ENCODE measurements around the gene PCDHGA11. TPM values are rescaled to one million over a fixed set of nuclear protein-coding genes. Genes with fewer than 3 reads are reported as not detected.

The PCDHGA11 gene
- total and polyA plus RNA-seq, 10 of the 15 experiments (the other 5 are each of a cell fraction or from before 2014, with no cell fraction given), result 0.21 to 3.4 (median 2.2) TPM

DNA sequence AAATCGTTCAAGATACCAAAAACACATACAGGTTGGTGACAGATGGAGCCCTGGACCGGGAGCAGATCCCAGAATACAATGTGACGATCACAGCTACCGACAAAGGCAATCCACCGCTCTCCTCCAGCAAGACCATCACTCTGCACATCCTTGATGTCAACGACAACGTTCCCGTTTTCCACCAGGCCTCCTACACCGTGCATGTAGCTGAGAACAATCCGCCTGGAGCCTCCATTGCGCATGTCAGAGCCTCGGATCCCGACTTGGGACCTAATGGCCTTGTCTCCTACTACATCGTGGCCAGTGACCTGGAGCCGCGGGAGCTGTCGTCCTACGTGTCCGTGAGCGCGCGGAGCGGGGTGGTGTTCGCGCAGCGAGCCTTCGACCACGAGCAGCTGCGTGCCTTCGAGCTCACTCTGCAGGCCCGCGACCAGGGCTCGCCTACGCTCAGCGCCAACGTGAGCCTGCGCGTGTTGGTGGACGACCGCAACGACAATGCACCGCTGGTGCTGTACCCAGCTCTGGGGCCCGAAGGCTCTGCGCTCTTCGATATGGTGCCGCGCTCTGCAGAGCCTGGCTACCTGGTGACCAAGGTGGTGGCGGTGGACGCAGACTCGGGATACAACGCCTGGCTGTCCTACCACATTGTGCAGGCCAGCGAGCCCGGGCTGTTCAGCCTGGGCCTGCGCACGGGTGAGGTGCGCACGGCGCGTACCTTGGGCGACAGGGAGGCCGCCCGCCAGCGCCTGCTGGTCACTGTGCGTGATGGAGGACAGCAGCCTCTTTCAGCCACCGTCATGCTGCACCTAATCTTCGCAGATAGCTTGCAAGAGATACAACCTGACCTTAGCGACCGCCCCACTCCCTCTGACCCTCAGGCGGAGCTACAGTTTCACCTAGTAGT is 49.0 kb upstream of the PCDHGA11 start:
- CTCF ChIA-PET, result interaction anchor here (1.7 to 3.2 kb wide), 5 partner anchors 29 to 195 kb away, joined by 4 to 40 read pairs (median 18); partner anchors contain the start of genes PCDHGA10 and TAF7
- H3K27me3 ChIP-seq (replicated peaks in 1 of 2; ENCODE audit: control insufficient read depth in 2 of 2, insufficient read depth in 2 of 2, low read length in 1 of 2), result no peaks in the 10 kb centered on the region

More for the DNA sequence above, 49.0 kb upstream of the PCDHGA11 start:
- no peak overlapping the region for H3K4me2 ChIP-seq (ENCODE audit: control insufficient read depth, insufficient read depth)
- in situ Hi-C loops (cut with MboI), result no loop called here
- 88% methylated on average over 52 of the region's 69 CpGs for WGBS (ENCODE audit: insufficient coverage, insufficient replicate concordance, low lambda C conversion rate, missing lambda C conversion rate)
- no peaks in the 10 kb centered on the region for H4K20me1 ChIP-seq (ENCODE audit: control insufficient read depth, insufficient read depth)
- BruUV-seq (replicated peaks), result no TSS peak
- intact Hi-C loops (cut with micrococcal nuclease; ENCODE audit: unreplicated experiment), result no loop called here
- ChIA-PET SMC1A (ENCODE audit: uncharacterized antibody, unreplicated experiment) (interaction anchor here (2.6 kb wide), 1 partner anchor 192 kb away, joined by 17 read pairs; no protein-coding TSS in a partner anchor), RAD21 (ENCODE audit: unreplicated experiment) (interaction anchor here (1.3 to 2.4 kb wide), 2 partner anchors 41 to 192 kb away, joined by 5 to 24 read pairs; partner anchors contain the start of gene PCDHGA10), POLR2A (no interaction called here)
- H3K9me3 ChIP-seq (replicated peaks; ENCODE audit: control insufficient read depth, insufficient read depth, low read length), result peaks cover 17% of the 10 kb centered on the region; the same call in 2 of the 3 replicates
- no peak overlapping the region for H3K27ac ChIP-seq (ENCODE audit: control insufficient read depth, insufficient read depth)
- TF ChIP-seq MTA3 (IDR thresholded peaks at IDR 0.05; ENCODE audit: borderline replicate concordance, low read length), result no peak
- TF ChIP-seq RFX5 (IDR thresholded peaks at IDR 0.05; ENCODE audit: low read depth, low read length), result no peak
- no peak for TF ChIP-seq CREB1 (IDR thresholded peaks at IDR 0.05; ENCODE audit: low read depth)
- TF ChIP-seq SP1 (IDR thresholded peaks at IDR 0.05; ENCODE audit: low read depth, low read length), result no peak
- no peak for TF ChIP-seq TCF7 (IDR thresholded peaks at IDR 0.05; ENCODE audit: borderline replicate concordance)
- TF ChIP-seq, protein P1, sequence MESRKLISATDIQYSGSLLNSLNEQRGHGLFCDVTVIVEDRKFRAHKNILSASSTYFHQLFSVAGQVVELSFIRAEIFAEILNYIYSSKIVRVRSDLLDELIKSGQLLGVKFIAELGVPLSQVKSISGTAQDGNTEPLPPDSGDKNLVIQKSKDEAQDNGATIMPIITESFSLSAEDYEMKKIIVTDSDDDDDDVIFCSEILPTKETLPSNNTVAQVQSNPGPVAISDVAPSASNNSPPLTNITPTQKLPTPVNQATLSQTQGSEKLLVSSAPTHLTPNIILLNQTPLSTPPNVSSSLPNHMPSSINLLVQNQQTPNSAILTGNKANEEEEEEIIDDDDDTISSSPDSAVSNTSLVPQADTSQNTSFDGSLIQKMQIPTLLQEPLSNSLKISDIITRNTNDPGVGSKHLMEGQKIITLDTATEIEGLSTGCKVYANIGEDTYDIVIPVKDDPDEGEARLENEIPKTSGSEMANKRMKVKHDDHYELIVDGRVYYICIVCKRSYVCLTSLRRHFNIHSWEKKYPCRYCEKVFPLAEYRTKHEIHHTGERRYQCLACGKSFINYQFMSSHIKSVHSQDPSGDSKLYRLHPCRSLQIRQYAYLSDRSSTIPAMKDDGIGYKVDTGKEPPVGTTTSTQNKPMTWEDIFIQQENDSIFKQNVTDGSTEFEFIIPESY (IDR thresholded peaks at IDR 0.05), result no peak
- no peak for TF ChIP-seq WRNIP1 (IDR thresholded peaks at IDR 0.05; ENCODE audit: borderline replicate concordance, low read depth, low read length)
- TF ChIP-seq, protein P2, sequence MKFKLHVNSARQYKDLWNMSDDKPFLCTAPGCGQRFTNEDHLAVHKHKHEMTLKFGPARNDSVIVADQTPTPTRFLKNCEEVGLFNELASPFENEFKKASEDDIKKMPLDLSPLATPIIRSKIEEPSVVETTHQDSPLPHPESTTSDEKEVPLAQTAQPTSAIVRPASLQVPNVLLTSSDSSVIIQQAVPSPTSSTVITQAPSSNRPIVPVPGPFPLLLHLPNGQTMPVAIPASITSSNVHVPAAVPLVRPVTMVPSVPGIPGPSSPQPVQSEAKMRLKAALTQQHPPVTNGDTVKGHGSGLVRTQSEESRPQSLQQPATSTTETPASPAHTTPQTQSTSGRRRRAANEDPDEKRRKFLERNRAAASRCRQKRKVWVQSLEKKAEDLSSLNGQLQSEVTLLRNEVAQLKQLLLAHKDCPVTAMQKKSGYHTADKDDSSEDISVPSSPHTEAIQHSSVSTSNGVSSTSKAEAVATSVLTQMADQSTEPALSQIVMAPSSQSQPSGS (IDR thresholded peaks at IDR 0.05; ENCODE audit: low read length), result no peak
- no peaks in the 10 kb centered on the region for H3K4me1 ChIP-seq (ENCODE audit: control insufficient read depth, insufficient read depth, low read length)
- no peak overlapping the region for H3K9ac ChIP-seq (ENCODE audit: control insufficient read depth, insufficient read depth, low read length)
- H3K4me3 ChIP-seq, result no peak overlapping the region
- no peak for FAIRE-seq
- DNase-seq (ENCODE audit: low read depth, low spot score), result no peak
- H2AFZ ChIP-seq (ENCODE audit: control insufficient read depth, low read depth, low read length), result no peak overlapping the region
- H3K79me2 ChIP-seq (ENCODE audit: control insufficient read depth, insufficient read depth, low read length), result no peaks in the 10 kb centered on the region
- H3K36me3 ChIP-seq (ENCODE audit: control insufficient read depth in 2 of 2, insufficient read depth in 2 of 2, low read length in 1 of 2), result no peaks in the 10 kb centered on the region
- no peak for ATAC-seq
